Prostate gland (tissue), 2 donors: ENCODE measurements around the gene ITLN2. TPM values are rescaled to one million over a fixed set of nuclear protein-coding genes. Genes with fewer than 3 reads are reported as not detected.

Experiments
- DNase-seq: peaks from one replicate; pipeline ENCODE4 v3.0.0-alpha.2; 2019; ENCODE audit warnings: low spot score
- H3K27ac ChIP-seq, 2 donors: fragments of 200-600 bp; sonication (generic); 2 replicates each; pipeline ENCODE4 v1.5.1; 2017 to 2019
- H3K27me3 ChIP-seq: fragments of 200-600 bp; sonication (generic); replicated peaks from 2 replicates; pipeline ENCODE4 v1.5.1; 2019; ENCODE audit not compliant: insufficient read depth
- H3K36me3 ChIP-seq, 2 donors: fragments of 200-600 bp; sonication (generic); 1 replicate in 1 of 2; 2 replicates in 1 of 2; pipeline versions ENCODE4 v1.5.1 to v1.8.1; 2017 to 2019
- H3K4me1 ChIP-seq: fragments of 200-600 bp; sonication (generic); replicated peaks from 2 replicates; pipeline ENCODE4 v1.5.1; 2019
- H3K4me3 ChIP-seq, 2 donors: fragments of 200-600 bp; sonication (generic); 2 replicates each; pipeline ENCODE4 v1.5.1; 2017 to 2019
- H3K9me3 ChIP-seq: fragments of 200-600 bp; sonication (generic); 2 replicates; pipeline ENCODE4 v1.5.1; 2017
- CTCF ChIP-seq, 4 experiments: fragments of 200-600 bp in 2 of 4; fragments of 450-650 bp in 2 of 4; sonication (generic) in 2 of 4; IDR thresholded peaks; 1 replicate in 3 of 4; 2 replicates in 1 of 4; pipeline ENCODE4 v1.5.1; 2016 to 2019; ENCODE audit warnings: antibody characterized with exemption in 4 of 4, mild to moderate bottlenecking in 2 of 4, moderate library complexity in 2 of 4
- POLR2A ChIP-seq: fragments of 450-650 bp; IDR thresholded peaks from one replicate; pipeline ENCODE4 v1.6.1; 2016; ENCODE audit warnings: antibody characterized with exemption, mild to moderate bottlenecking
- POLR2AphosphoS5 ChIP-seq: sonication (generic); formaldehyde crosslinking; IDR thresholded peaks from one replicate; pipeline ENCODE4 v1.6.1; 2017; ENCODE audit warnings: antibody characterized with exemption
- WGBS: methylation state at CpG from one replicate; pipeline ENCODE4 v1.1.5; 2018; 5-methylcytosine and 5-hydroxymethylcytosine counted together
- intact Hi-C: fragments of 100-400 bp; cut with DNase I; formaldehyde crosslinking; loops from one replicate; pipeline ENCODE4 v1.14.2; 2022
- total RNA-seq, 2 donors: library from RNA; depleted of rRNA; stranded (reverse); fragments of >200 nt; gene quantifications; one replicate each; pipeline ENCODE4 v1.1.0, GENCODE V29; 2016

ITLN2 gene
- total RNA-seq = 1 to 10 TPM in 1 of 2 donors, under 1 TPM in 1; 0.82 to 2.4 TPM

GRCh38 chr1:160954158-160955104 is at the start of gene ITLN2:
Gene ITLN2, minus strand, starts transcription at chr1:160954809. Its CDS starts 68 bp downstream, at chr1:160954741.
- Histone ChIP-seq H3K36me3 (no peaks in the 10 kb centered on the region), H3K4me3 (no peak within 1 kb of the TSS), H3K4me1 (peaks cover 4% of the 10 kb centered on the region), H3K27me3 (no peaks in the 10 kb centered on the region), H3K9me3 (no peaks in the 10 kb centered on the region), H3K27ac (no peak within 1 kb of the TSS)
- TF ChIP-seq CTCF (IDR thresholded peaks at IDR 0.05) (peak in 3 of 4 experiments; percentile 38 to 60 (median 38)), POLR2A (no peak)
- DNase-seq = no peak
- WGBS = 86% methylated on average over 8 of the region's 8 CpGs
- intact Hi-C loops = loop anchor here (5.0 to 10.0 kb wide), 2 partner anchors 117 to 530 kb away; no protein-coding TSS in a partner anchor

- Histone ChIP-seq H3K4me3 (no peak overlapping the region), H3K36me3 (peaks cover 0 to 16% of the 10 kb centered on the region in 2 donors), H3K27me3 (no peaks in the 10 kb centered on the region), H3K9me3 (no peaks in the 10 kb centered on the region), H3K4me1 (no peaks in the 10 kb centered on the region), H3K27ac (no peak overlapping the region)
- no peak for TF ChIP-seq POLR2A
- TF ChIP-seq CTCF (IDR thresholded peaks at IDR 0.05) = no peak
- no peak for TF ChIP-seq POLR2AphosphoS5
- no peak for DNase-seq
- WGBS = 52% methylated on average over 5 of the region's 5 CpGs
- intact Hi-C loops = no loop called here
These were observed 46.9 kb upstream of the ITLN2 start for GRCh38 chr1:161001525-161001924.

- TF ChIP-seq POLR2A (no peak), POLR2AphosphoS5 (no peak), CTCF (IDR thresholded peaks at IDR 0.05) (no peak)
- H3K27ac ChIP-seq = no peak overlapping the region
- H3K27me3 ChIP-seq = no peaks in the 10 kb centered on the region
- H3K4me1 ChIP-seq = no peaks in the 10 kb centered on the region
- no peak for DNase-seq
- H3K9me3 ChIP-seq = no peaks in the 10 kb centered on the region
- H3K4me3 ChIP-seq = no peak overlapping the region
- intact Hi-C loops = no loop called here
- 84% methylated on average over 11 of the region's 11 CpGs for WGBS
- H3K36me3 ChIP-seq = peaks cover 0 to 16% of the 10 kb centered on the region in 2 donors
These were observed 46.3 kb upstream of the ITLN2 start for GRCh38 chr1:161000736-161001480.

GRCh38 chr1:160999376-160999775 is 44.8 kb upstream of the ITLN2 start:
- TF ChIP-seq POLR2AphosphoS5 (no peak), CTCF (IDR thresholded peaks at IDR 0.05) (no peak), POLR2A (no peak)

More at GRCh38 chr1:160999376-160999775, 44.8 kb upstream of the ITLN2 start:
- WGBS = 93% methylated on average over 5 of the region's 5 CpGs
- Histone ChIP-seq H3K4me1 (no peaks in the 10 kb centered on the region), H3K27me3 (no peaks in the 10 kb centered on the region), H3K36me3 (peaks cover 0 to 16% of the 10 kb centered on the region in 2 donors), H3K27ac (no peak overlapping the region), H3K9me3 (no peaks in the 10 kb centered on the region), H3K4me3 (no peak overlapping the region)
- intact Hi-C loops = loop anchor here (5.0 to 10.0 kb wide), 2 partner anchors 98 to 275 kb away; partner anchors contain the start of gene KLHDC9
- no peak for DNase-seq
